HEK293 (cell line): ENCODE data around the gene TTC4.

ENCODE experiments used
- KLF16 ChIP-seq: fragments of 450-650 bp; formaldehyde crosslinking; IDR thresholded peaks from 2 replicates; pipeline ENCODE4 v1.5.1; 2017; ENCODE audit warnings: missing biosample characterization, missing genetic modification characterization
- MYNN ChIP-seq: fragments of 450-650 bp; formaldehyde crosslinking; IDR thresholded peaks from 2 replicates; pipeline ENCODE4 v1.5.1; 2016; ENCODE audit warnings: missing biosample characterization, missing genetic modification characterization, borderline replicate concordance
- MZF1 ChIP-seq: fragments of 450-650 bp; formaldehyde crosslinking; IDR thresholded peaks from 2 replicates; pipeline ENCODE4 v1.5.1; 2017; ENCODE audit warnings: missing biosample characterization, missing genetic modification characterization, borderline replicate concordance
- PRDM6 ChIP-seq: fragments of 450-650 bp; formaldehyde crosslinking; IDR thresholded peaks from 2 replicates; pipeline ENCODE4 v1.5.1; 2017; ENCODE audit warnings: missing biosample characterization, missing genetic modification characterization
- ZBTB6 ChIP-seq: fragments of 450-650 bp; formaldehyde crosslinking; IDR thresholded peaks from 2 replicates; pipeline ENCODE4 v1.5.1; 2017; ENCODE audit warnings: missing biosample characterization, missing genetic modification characterization
- ZBTB7A ChIP-seq: fragments of 450-650 bp; formaldehyde crosslinking; IDR thresholded peaks from 2 replicates; pipeline ENCODE4 v1.5.1; 2016; ENCODE audit warnings: low read depth, missing biosample characterization, missing genetic modification characterization
- ZNF274 ChIP-seq, 2 experiments: fragments of 200-500 bp in 1 of 2; fragments of 450-650 bp in 1 of 2; sonication (Bioruptor generic) in 1 of 2; formaldehyde crosslinking in 1 of 2; IDR thresholded peaks; 2 replicates each; pipeline versions ENCODE4 v1.5.1 to v1.6.1; 2014 to 2016; ENCODE audit warnings: borderline replicate concordance in 1 of 2, inconsistent platforms in 1 of 2, low read length in 1 of 2, missing biosample characterization in 1 of 2, missing genetic modification characterization in 1 of 2
- ZNF394 ChIP-seq: fragments of 450-650 bp; formaldehyde crosslinking; IDR thresholded peaks from 2 replicates; pipeline ENCODE4 v1.5.1; 2016; ENCODE audit warnings: missing biosample characterization, missing genetic modification characterization, mild to moderate bottlenecking, moderate library complexity, borderline replicate concordance
- ZNF48 ChIP-seq: fragments of 450-650 bp; formaldehyde crosslinking; IDR thresholded peaks from 2 replicates; pipeline ENCODE4 v1.5.1; 2016; ENCODE audit warnings: missing biosample characterization, missing genetic modification characterization
- ZNF555 ChIP-seq: fragments of 450-650 bp; formaldehyde crosslinking; conservative IDR thresholded peaks from 2 replicates; pipeline ENCODE4 v1.5.1; 2017; ENCODE audit warnings: missing biosample characterization, mild to moderate bottlenecking, missing genetic modification characterization, inconsistent platforms
- ZNF777 ChIP-seq: fragments of 450-650 bp; formaldehyde crosslinking; IDR thresholded peaks from 2 replicates; pipeline ENCODE4 v1.5.1; 2017; ENCODE audit warnings: missing biosample characterization, missing genetic modification characterization, borderline replicate concordance
- TF ChIP-seq, protein P1 (sequence below): IDR thresholded peaks from 2 replicates; pipeline ENCODE4 v1.6.1; 2011; ENCODE audit warnings: mild to moderate bottlenecking, low read depth, low read length, borderline replicate concordance
- TF ChIP-seq, protein P2 (sequence below): fragments of 450-650 bp; formaldehyde crosslinking; IDR thresholded peaks from 2 replicates; pipeline ENCODE4 v1.5.1; 2016; ENCODE audit warnings: missing biosample characterization, missing genetic modification characterization

DNA sequence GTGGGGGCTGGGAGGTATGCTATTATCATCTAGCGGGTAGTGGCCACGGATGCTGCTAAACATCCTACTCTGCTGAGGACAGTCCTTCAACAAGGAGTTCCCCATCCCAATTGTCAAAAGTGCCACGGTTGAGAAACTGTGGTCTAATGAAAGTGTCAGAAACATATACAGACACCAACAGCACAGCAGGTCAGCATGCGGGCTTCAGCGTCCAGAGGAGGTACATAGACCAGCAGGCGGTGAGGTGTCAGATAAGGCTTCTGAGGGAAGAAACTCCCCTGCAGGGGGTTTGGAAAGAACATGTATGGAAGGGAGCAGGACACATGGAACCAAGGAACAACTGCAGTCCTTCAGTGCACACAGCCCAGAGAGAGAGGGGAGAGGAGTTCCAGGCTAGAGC, 4.8 kb upstream of the TTC4 start:
- TF ChIP-seq ZNF394 (tag by site-specific recombination) (no peak), ZNF777 (tag by site-specific recombination) (no peak), ZNF274 (IDR thresholded peaks at IDR 0.05; ENCODE audit: low read length) (no peak), ZNF274 (tag by site-specific recombination; IDR thresholded peaks at IDR 0.05; ENCODE audit: borderline replicate concordance) (no peak), ZBTB7A (tag by site-specific recombination) (no peak), KLF16 (tag by site-specific recombination) (no peak), PRDM6 (tag by site-specific recombination) (no peak), MZF1 (tag by site-specific recombination) (no peak), ZNF555 (tag by site-specific recombination) (no peak), ZNF48 (tag by site-specific recombination) (no peak), MYNN (tag by site-specific recombination) (no peak), ZBTB6 (no peak)
- TF ChIP-seq, protein P1, sequence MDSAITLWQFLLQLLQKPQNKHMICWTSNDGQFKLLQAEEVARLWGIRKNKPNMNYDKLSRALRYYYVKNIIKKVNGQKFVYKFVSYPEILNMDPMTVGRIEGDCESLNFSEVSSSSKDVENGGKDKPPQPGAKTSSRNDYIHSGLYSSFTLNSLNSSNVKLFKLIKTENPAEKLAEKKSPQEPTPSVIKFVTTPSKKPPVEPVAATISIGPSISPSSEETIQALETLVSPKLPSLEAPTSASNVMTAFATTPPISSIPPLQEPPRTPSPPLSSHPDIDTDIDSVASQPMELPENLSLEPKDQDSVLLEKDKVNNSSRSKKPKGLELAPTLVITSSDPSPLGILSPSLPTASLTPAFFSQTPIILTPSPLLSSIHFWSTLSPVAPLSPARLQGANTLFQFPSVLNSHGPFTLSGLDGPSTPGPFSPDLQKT: no peak
- TF ChIP-seq, protein P2, sequence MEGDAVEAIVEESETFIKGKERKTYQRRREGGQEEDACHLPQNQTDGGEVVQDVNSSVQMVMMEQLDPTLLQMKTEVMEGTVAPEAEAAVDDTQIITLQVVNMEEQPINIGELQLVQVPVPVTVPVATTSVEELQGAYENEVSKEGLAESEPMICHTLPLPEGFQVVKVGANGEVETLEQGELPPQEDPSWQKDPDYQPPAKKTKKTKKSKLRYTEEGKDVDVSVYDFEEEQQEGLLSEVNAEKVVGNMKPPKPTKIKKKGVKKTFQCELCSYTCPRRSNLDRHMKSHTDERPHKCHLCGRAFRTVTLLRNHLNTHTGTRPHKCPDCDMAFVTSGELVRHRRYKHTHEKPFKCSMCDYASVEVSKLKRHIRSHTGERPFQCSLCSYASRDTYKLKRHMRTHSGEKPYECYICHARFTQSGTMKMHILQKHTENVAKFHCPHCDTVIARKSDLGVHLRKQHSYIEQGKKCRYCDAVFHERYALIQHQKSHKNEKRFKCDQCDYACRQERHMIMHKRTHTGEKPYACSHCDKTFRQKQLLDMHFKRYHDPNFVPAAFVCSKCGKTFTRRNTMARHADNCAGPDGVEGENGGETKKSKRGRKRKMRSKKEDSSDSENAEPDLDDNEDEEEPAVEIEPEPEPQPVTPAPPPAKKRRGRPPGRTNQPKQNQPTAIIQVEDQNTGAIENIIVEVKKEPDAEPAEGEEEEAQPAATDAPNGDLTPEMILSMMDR (tag by site-specific recombination): no peak
